Vagina (tissue), 2 donors: ENCODE data around the gene ADGRG6. TPM values are rescaled to one million over a fixed set of nuclear protein-coding genes. Genes with fewer than 3 reads are reported as not detected.

ENCODE experiments used
- DNase-seq, 2 donors: peaks; one replicate each; pipeline ENCODE4 v3.0.0-alpha.2; 2017; ENCODE audit errors: extremely low spot score in 2 of 2
- H3K27ac ChIP-seq: fragments of 200-600 bp; sonication (generic); one replicate; pipeline ENCODE4 v1.5.1; 2019
- H3K27me3 ChIP-seq: fragments of 200-600 bp; sonication (generic); one replicate; pipeline ENCODE4 v1.5.1; 2019
- H3K36me3 ChIP-seq, 2 donors: fragments of 200-600 bp; sonication (generic); one replicate each; pipeline ENCODE4 v1.5.1; 2017 to 2019
- H3K4me1 ChIP-seq: fragments of 200-600 bp; sonication (generic); one replicate; pipeline ENCODE4 v1.5.1; 2019
- H3K4me3 ChIP-seq, 2 donors: fragments of 200-600 bp; sonication (generic); 1 replicate in 1 of 2; 2 replicates in 1 of 2; pipeline ENCODE4 v1.5.1; 2016 to 2019
- H3K9me3 ChIP-seq: fragments of 200-600 bp; sonication (generic); one replicate; pipeline ENCODE4 v1.5.1; 2019
- CTCF ChIP-seq, 3 experiments: fragments of 450-650 bp in 2 of 3; fragments of 200-600 bp in 1 of 3; sonication (generic) in 1 of 3; IDR thresholded peaks; one replicate each; pipeline ENCODE4 v1.5.1; 2017 to 2019; ENCODE audit warnings: antibody characterized with exemption in 3 of 3, mild to moderate bottlenecking in 2 of 3, moderate library complexity in 2 of 3
- POLR2A ChIP-seq, 2 donors: fragments of 450-650 bp; IDR thresholded peaks; one replicate each; pipeline ENCODE4 v1.6.1; 2017; ENCODE audit warnings: antibody characterized with exemption in 2 of 2, mild to moderate bottlenecking in 2 of 2, moderate library complexity in 2 of 2
- POLR2AphosphoS5 ChIP-seq, 2 donors: sonication (generic); formaldehyde crosslinking; IDR thresholded peaks; one replicate each; pipeline ENCODE4 v1.9.0; 2017; ENCODE audit warnings: antibody characterized with exemption in 2 of 2, mild to moderate bottlenecking in 2 of 2, low read depth in 1 of 2; ENCODE audit not compliant: insufficient read depth in 1 of 2
- intact Hi-C: fragments of 100-400 bp; cut with DNase I; formaldehyde crosslinking; loops from one replicate; pipeline ENCODE4 v1.15.1; 2023
- total RNA-seq: library from RNA; depleted of rRNA; stranded (reverse); fragments of >200 nt; gene quantifications from one replicate; pipeline ENCODE4 v1.2.3, GENCODE V29; 2016

The ADGRG6 gene
- total RNA-seq, 1 donor from 2014 or later = 22.6 TPM

- intact Hi-C loops = no loop called here
- TF ChIP-seq CTCF (IDR thresholded peaks at IDR 0.05) (no peak), POLR2AphosphoS5 (IDR thresholded peaks at IDR 0.05; ENCODE audit: insufficient read depth in 1 of 2, low read depth in 1 of 2) (no peak), POLR2A (IDR thresholded peaks at IDR 0.05) (no peak)
- no peaks in the 10 kb centered on the region for H3K4me1 ChIP-seq
- no peaks in the 10 kb centered on the region for H3K9me3 ChIP-seq
- H3K4me3 ChIP-seq = no peak overlapping the region
- no peaks in the 10 kb centered on the region for H3K36me3 ChIP-seq
- no peak for DNase-seq
- no peak overlapping the region for H3K27ac ChIP-seq
- H3K27me3 ChIP-seq = no peaks in the 10 kb centered on the region
Observed at GRCh38 chr6:142331601-142332000, 29.8 kb downstream of the ADGRG6 start.

- Histone ChIP-seq H3K27ac (no peak overlapping the region), H3K4me1 (no peaks in the 10 kb centered on the region), H3K27me3 (no peaks in the 10 kb centered on the region), H3K36me3 (no peaks in the 10 kb centered on the region), H3K4me3 (no peak overlapping the region), H3K9me3 (no peaks in the 10 kb centered on the region)
- no peak for DNase-seq
- intact Hi-C loops = no loop called here
- TF ChIP-seq CTCF (IDR thresholded peaks at IDR 0.05) (no peak), POLR2A (IDR thresholded peaks at IDR 0.05) (no peak), POLR2AphosphoS5 (IDR thresholded peaks at IDR 0.05; ENCODE audit: insufficient read depth in 1 of 2, low read depth in 1 of 2) (no peak)
Observed at GRCh38 chr6:142332393-142333098, 30.7 kb downstream of the ADGRG6 start.

GRCh38 chr6:142333431-142333830, 31.6 kb downstream of the ADGRG6 start:
- intact Hi-C loops = no loop called here
- H3K36me3 ChIP-seq = no peaks in the 10 kb centered on the region
- TF ChIP-seq POLR2AphosphoS5 (IDR thresholded peaks at IDR 0.05; ENCODE audit: insufficient read depth in 1 of 2, low read depth in 1 of 2) = no peak

GRCh38 chr6:142334294-142334693, 32.5 kb downstream of the ADGRG6 start:
- Histone ChIP-seq H3K27me3 (no peaks in the 10 kb centered on the region), H3K27ac (no peak overlapping the region), H3K4me1 (no peaks in the 10 kb centered on the region), H3K9me3 (no peaks in the 10 kb centered on the region), H3K4me3 (no peak overlapping the region), H3K36me3 (no peaks in the 10 kb centered on the region)
- intact Hi-C loops = no loop called here
- DNase-seq = no peak
- no peak for TF ChIP-seq POLR2AphosphoS5 (IDR thresholded peaks at IDR 0.05; ENCODE audit: insufficient read depth in 1 of 2, low read depth in 1 of 2)
- TF ChIP-seq POLR2A (IDR thresholded peaks at IDR 0.05) = no peak
- TF ChIP-seq CTCF (IDR thresholded peaks at IDR 0.05) = no peak

More at GRCh38 chr6:142333431-142333830, 31.6 kb downstream of the ADGRG6 start:
- H3K27ac ChIP-seq = no peak overlapping the region
- H3K4me1 ChIP-seq = no peaks in the 10 kb centered on the region
- no peaks in the 10 kb centered on the region for H3K9me3 ChIP-seq
- H3K27me3 ChIP-seq = no peaks in the 10 kb centered on the region
- DNase-seq = no peak
- H3K4me3 ChIP-seq = no peak overlapping the region

GRCh38 chr6:142335415-142335814, 33.6 kb downstream of the ADGRG6 start:
- intact Hi-C loops = no loop called here

More at GRCh38 chr6:142335415-142335814, 33.6 kb downstream of the ADGRG6 start:
- no peaks in the 10 kb centered on the region for H3K4me1 ChIP-seq
- no peak for DNase-seq
- H3K4me3 ChIP-seq = no peak overlapping the region
- H3K9me3 ChIP-seq = no peaks in the 10 kb centered on the region
- no peaks in the 10 kb centered on the region for H3K27me3 ChIP-seq
- no peaks in the 10 kb centered on the region for H3K36me3 ChIP-seq
- no peak for TF ChIP-seq CTCF (IDR thresholded peaks at IDR 0.05)
- no peak for TF ChIP-seq POLR2A (IDR thresholded peaks at IDR 0.05)
- no peak for TF ChIP-seq POLR2AphosphoS5 (IDR thresholded peaks at IDR 0.05; ENCODE audit: insufficient read depth in 1 of 2, low read depth in 1 of 2)
- no peak overlapping the region for H3K27ac ChIP-seq
